Right atrium auricular region (tissue), 2 donors: ENCODE results near the gene PDE4B. TPM values are rescaled to one million over a fixed set of nuclear protein-coding genes. Genes with fewer than 3 reads are reported as not detected.
A peak's percentile ranks its signal among the peaks of the same experiment; 100 is the strongest.

Source experiments
- DNase-seq: peaks from one replicate; pipeline ENCODE4 v3.0.0-alpha.2; 2019; ENCODE audit warnings: low spot score
- H3K27ac ChIP-seq, 2 donors: fragments of 200-600 bp; sonication (generic); 1 replicate in 1 of 2; 2 replicates in 1 of 2; pipeline ENCODE4 v1.5.1; 2016 to 2019
- H3K27me3 ChIP-seq, 2 donors: fragments of 200-600 bp; sonication (generic); one replicate each; pipeline versions ENCODE4 v1.5.1 to v1.6.0; 2017 to 2019
- H3K36me3 ChIP-seq: fragments of 200-600 bp; sonication (generic); one replicate; pipeline ENCODE4 v1.5.1; 2016
- H3K4me1 ChIP-seq, 2 donors: fragments of 200-600 bp; sonication (generic); one replicate each; pipeline versions ENCODE4 v1.5.1 to v1.6.0; 2017 to 2019
- H3K4me3 ChIP-seq, 2 donors: fragments of 200-600 bp; sonication (generic); 1 replicate in 1 of 2; 2 replicates in 1 of 2; pipeline ENCODE4 v1.5.1; 2017 to 2019; ENCODE audit warnings: mild to moderate bottlenecking in 1 of 2, moderate library complexity in 1 of 2
- H3K9me3 ChIP-seq, 2 donors: fragments of 200-600 bp; sonication (generic); one replicate each; pipeline ENCODE4 v1.5.1; 2019
- CTCF ChIP-seq, 2 donors: fragments of 200-600 bp; sonication (generic); IDR thresholded peaks; one replicate each; pipeline ENCODE4 v1.5.1; 2019; ENCODE audit warnings: antibody characterized with exemption in 2 of 2
- total RNA-seq, 2 donors: library from RNA; depleted of rRNA; stranded (reverse); fragments of >200 nt; gene quantifications; one replicate each; pipeline ENCODE4 v1.1.0, GENCODE V29; 2016

The PDE4B gene
- total RNA-seq, 2 donors from 2014 or later, result 16.0 to 27.7 TPM

- no peak for DNase-seq
- H3K4me1 ChIP-seq, result peaks cover 0 to 33% of the 10 kb centered on the region in 2 donors
- H3K36me3 ChIP-seq, result no peaks in the 10 kb centered on the region
- no peak for TF ChIP-seq CTCF (IDR thresholded peaks at IDR 0.05)
- H3K27me3 ChIP-seq, result no peaks in the 10 kb centered on the region
- H3K9me3 ChIP-seq, result no peaks in the 10 kb centered on the region
- H3K4me3 ChIP-seq, result no peak overlapping the region
- H3K27ac ChIP-seq, result no peak overlapping the region
Observed at GRCh38 chr1:66399888-66400529, 607.3 kb downstream of the PDE4B start.

- H3K9me3 ChIP-seq, result no peaks in the 10 kb centered on the region
- no peak overlapping the region for H3K27ac ChIP-seq
- H3K4me1 ChIP-seq, result peaks cover 0 to 28% of the 10 kb centered on the region in 2 donors
- no peak for DNase-seq
- no peak overlapping the region for H3K4me3 ChIP-seq
- no peaks in the 10 kb centered on the region for H3K36me3 ChIP-seq
- no peaks in the 10 kb centered on the region for H3K27me3 ChIP-seq
- no peak for TF ChIP-seq CTCF (IDR thresholded peaks at IDR 0.05)
Observed at GRCh38 chr1:66400660-66401059, 608.0 kb downstream of the PDE4B start.

GRCh38 chr1:66401244-66401643 lies 608.5 kb downstream of the PDE4B start:
- Histone ChIP-seq H3K4me3 (no peak overlapping the region), H3K27ac (no peak overlapping the region), H3K36me3 (no peaks in the 10 kb centered on the region), H3K27me3 (no peaks in the 10 kb centered on the region), H3K4me1 (peaks cover 0 to 23% of the 10 kb centered on the region in 2 donors), H3K9me3 (no peaks in the 10 kb centered on the region)
- TF ChIP-seq CTCF (IDR thresholded peaks at IDR 0.05), result no peak
- no peak for DNase-seq

- no peaks in the 10 kb centered on the region for H3K9me3 ChIP-seq
- no peak overlapping the region for H3K4me3 ChIP-seq
- H3K4me1 ChIP-seq, result peaks cover 0 to 22% of the 10 kb centered on the region in 2 donors
- H3K27me3 ChIP-seq, result no peaks in the 10 kb centered on the region
- H3K27ac ChIP-seq, result peak overlapping the region; percentile 13 to 57
- no peak for TF ChIP-seq CTCF (IDR thresholded peaks at IDR 0.05)
- no peaks in the 10 kb centered on the region for H3K36me3 ChIP-seq
- DNase-seq, result peak; percentile 75
Observed at GRCh38 chr1:66402194-66402593, 609.5 kb downstream of the PDE4B start.

GRCh38 chr1:66403007-66403731 lies 610.5 kb downstream of the PDE4B start:
- no peak overlapping the region for H3K4me3 ChIP-seq
- H3K27me3 ChIP-seq, result no peaks in the 10 kb centered on the region
- no peaks in the 10 kb centered on the region for H3K36me3 ChIP-seq
- H3K9me3 ChIP-seq, result no peaks in the 10 kb centered on the region
- H3K27ac ChIP-seq, result peak overlapping the region; percentile 13 to 57
- peaks cover 0 to 22% of the 10 kb centered on the region in 2 donors for H3K4me1 ChIP-seq
- DNase-seq, result no peak
- no peak for TF ChIP-seq CTCF (IDR thresholded peaks at IDR 0.05)
